H1 (cell line): ENCODE results near the gene ABCA1. TPM values are rescaled to one million over a fixed set of nuclear protein-coding genes. Genes with fewer than 3 reads are reported as not detected.

Experiments
- EP300 ChIP-seq, 2 experiments: IDR thresholded peaks; 1 replicate in 1 of 2; 2 replicates in 1 of 2; pipeline ENCODE4 v1.6.1; 2011 to 2012; ENCODE audit warnings: low read depth in 2 of 2, low read length in 2 of 2, mild to moderate bottlenecking in 2 of 2, borderline replicate concordance in 1 of 2, inconsistent platforms in 1 of 2, moderate library complexity in 1 of 2
- HDAC2 ChIP-seq, 2 experiments: fragments of 300-600 bp in 1 of 2; sonication (generic) in 1 of 2; IDR thresholded peaks; 2 replicates each; pipeline ENCODE4 v1.6.1; 2011 to 2012; ENCODE audit warnings: low read depth in 2 of 2, low read length in 2 of 2, mild to moderate bottlenecking in 2 of 2, moderate library complexity in 2 of 2, borderline replicate concordance in 1 of 2, inconsistent platforms in 1 of 2
- MAFK ChIP-seq: IDR thresholded peaks from 2 replicates; pipeline ENCODE4 v1.6.1; 2012; ENCODE audit warnings: low read depth, mild to moderate bottlenecking, improper control_type of control experiment, low read length
- TCF12 ChIP-seq: IDR thresholded peaks from 2 replicates; pipeline ENCODE4 v1.6.1; 2011; ENCODE audit warnings: low read depth, mild to moderate bottlenecking, low read length
- polyA plus RNA-seq, 7 experiments: library from polyadenylated mRNA; depleted of rRNA in 3 of 7; stranded (reverse) in 5 of 7; unstranded in 2 of 7; fragments of >200 nt in 5 of 7; fragments of 200-250 nt in 2 of 7; gene quantifications; 1 replicate in 5 of 7; 2 replicates in 1 of 7; 4 replicates in 1 of 7; pipeline versions ENCODE4 v1.2.1 to v1.2.3, GENCODE V29; 2011 to 2013; ENCODE audit warnings: missing spikeins in 2 of 7, mixed read lengths in 2 of 7
- total RNA-seq: library from RNA; stranded (reverse); fragmentation: NEBNext Ultra II Directional; extraction: Animal tissue kit (Norgen Biotek cat#: 25700); gene quantifications from 2 replicates; pipeline ENCODE4 v1.2.1, GENCODE V29; 2021

The ABCA1 gene
- total and polyA plus RNA-seq, 2 of the 8 experiments (the other 6 are each of a cell fraction or from before 2014, with no cell fraction given): 6.9 to 7.8 TPM

- TF ChIP-seq EP300 (IDR thresholded peaks at IDR 0.05; ENCODE audit: borderline replicate concordance in 1 of 2, low read depth in 2 of 2, low read length in 2 of 2): 0 out of 3 replicates have a peak, but pooled peaks of 1 of the 2 experiments have one; percentile 39
- peak; percentile 74; the same call in 1 of the 2 replicates for TF ChIP-seq TCF12
- 0 out of 4 replicates have a peak, but pooled peaks have one; percentile 38 to 43 for TF ChIP-seq HDAC2 (IDR thresholded peaks at IDR 0.05; ENCODE audit: borderline replicate concordance in 1 of 2, low read depth in 2 of 2, low read length in 2 of 2)
- no peak for TF ChIP-seq MAFK
These were observed 41.2 kb upstream of the ABCA1 start (continued) for GRCh38 chr9:104969116-104969515.
